DOHH2 (cell line): ENCODE measurements around the gene CHML.

ENCODE experiments used
- CTCF ChIP-seq: fragments of 200-600 bp; sonication (generic); IDR thresholded peaks from one replicate; pipeline ENCODE4 v1.5.1; 2014; ENCODE audit warnings: antibody characterized with exemption, mild to moderate bottlenecking, low read depth, low read length; ENCODE audit not compliant: poor library complexity, severe bottlenecking
- EZH2phosphoT487 ChIP-seq: fragments of 200-600 bp; sonication (generic); IDR thresholded peaks from 2 replicates; pipeline ENCODE4 v1.6.1; 2017; ENCODE audit warnings: borderline replicate concordance, mild to moderate bottlenecking, antibody characterized with exemption, low read length, moderate library complexity, mixed read lengths

- TF ChIP-seq CTCF (no peak), EZH2phosphoT487 (no peak)
Observed at GRCh38 chr1:241614572-241614971, 25.6 kb downstream of the CHML start.
